GM12878 (cell line): ENCODE data around the gene NUDT22. TPM values are rescaled to one million over a fixed set of nuclear protein-coding genes. Genes with fewer than 3 reads are reported as not detected.

Experiments used
- ATAC-seq: fragments of 200-7000 bp; cut with Tn5 transposase; 3 replicates; pipeline ENCODE4 v1.9.1; 2020; ENCODE audit warnings: mild to moderate bottlenecking, moderate library complexity
- BruUV-seq: library from RNA; stranded (reverse); fragments of 400-500 nt; replicated peaks from 2 replicates; lab custom pipeline; 2021; lab: Mats Ljungman, UMichigan
- CTCF ChIA-PET: fragments of 300-600 bp; sonication (Branson Sonifier 250); formaldehyde crosslinking; extraction: SDS; loops from one replicate; lab custom pipeline; 2021; ENCODE audit warnings: inconsistent platforms; lab: Yijun Ruan, JAX
- POLR2A ChIA-PET: fragments of 350-600 bp; formaldehyde crosslinking; extraction: SDS; loops from one replicate; lab custom pipeline; 2021; ENCODE audit warnings: inconsistent platforms; lab: Charles Lee
- RAD21 ChIA-PET: fragments of 300-600 bp; sonication (Branson Sonifier 250); formaldehyde crosslinking; loops from one replicate; lab custom pipeline; 2023; ENCODE audit warnings: antibody characterized with exemption; ENCODE audit not compliant: unreplicated experiment; lab: Charles Lee
- SMC1A ChIA-PET: fragments of 300-600 bp; sonication (Branson Sonifier 250); formaldehyde crosslinking; loops from one replicate; lab custom pipeline; 2023; ENCODE audit not compliant: unreplicated experiment, uncharacterized antibody; lab: Charles Lee
- DNase-seq: peaks from one replicate; pipeline ENCODE4 v3.0.0-alpha.2; 2011; ENCODE audit warnings: low read depth, low spot score
- FAIRE-seq: peaks from 3 replicates; lab custom pipeline; 2011; peaks lifted over from hg19 to GRCh38; lab: Jason Lieb, UNC
- H2AFZ ChIP-seq: 2 replicates; pipeline ENCODE4 v1.6.0; 2011; ENCODE audit warnings: low read depth, low read length, control low read depth; ENCODE audit not compliant: control insufficient read depth
- H3K27ac ChIP-seq: 2 replicates; pipeline ENCODE4 v1.5.1; 2011; ENCODE audit warnings: control low read depth; ENCODE audit not compliant: control insufficient read depth, insufficient read depth
- H3K27me3 ChIP-seq, 2 experiments: replicated peaks in 1 of 2; 2 replicates each; pipeline versions ENCODE4 v1.6.0 to v1.6.1; 2011; ENCODE audit warnings: low read length in 1 of 2; ENCODE audit not compliant: control insufficient read depth in 2 of 2, insufficient read depth in 2 of 2
- H3K36me3 ChIP-seq, 2 experiments: 2 replicates each; pipeline ENCODE4 v1.5.1; 2011; ENCODE audit warnings: low read length in 1 of 2; ENCODE audit not compliant: control insufficient read depth in 2 of 2, insufficient read depth in 2 of 2
- H3K4me1 ChIP-seq: 2 replicates; pipeline ENCODE4 v1.6.1; 2011; ENCODE audit warnings: mild to moderate bottlenecking, low read length, moderate library complexity, mixed read lengths; ENCODE audit not compliant: control insufficient read depth, insufficient read depth
- H3K4me2 ChIP-seq: 2 replicates; pipeline ENCODE4 v1.6.0; 2011; ENCODE audit warnings: control low read depth; ENCODE audit not compliant: control insufficient read depth, insufficient read depth
- H3K4me3 ChIP-seq: fragments of 200-600 bp; sonication (generic); 2 replicates; pipeline ENCODE4 v1.5.1; 2016
- H3K79me2 ChIP-seq: 2 replicates; pipeline ENCODE4 v1.6.0; 2011; ENCODE audit warnings: low read length; ENCODE audit not compliant: control insufficient read depth, insufficient read depth
- H3K9ac ChIP-seq: 2 replicates; pipeline ENCODE4 v1.8.0; 2011; ENCODE audit warnings: low read length, control low read depth, mixed read lengths; ENCODE audit not compliant: control insufficient read depth, insufficient read depth
- H3K9me3 ChIP-seq: replicated peaks from 3 replicates; pipeline ENCODE4 v1.5.1; 2011; ENCODE audit warnings: mild to moderate bottlenecking, low read length; ENCODE audit not compliant: control insufficient read depth, insufficient read depth
- H4K20me1 ChIP-seq: 2 replicates; pipeline ENCODE4 v1.6.0; 2011; ENCODE audit not compliant: control insufficient read depth, insufficient read depth
- BHLHE40 ChIP-seq, 2 experiments: fragments of 450-650 bp in 1 of 2; IDR thresholded peaks; 2 replicates each; pipeline ENCODE4 v1.6.1; 2011 to 2017; ENCODE audit warnings: low read depth in 2 of 2, borderline replicate concordance in 1 of 2, improper control_type of control experiment in 1 of 2, low read length in 1 of 2, mild to moderate bottlenecking in 1 of 2
- CEBPB ChIP-seq, 2 experiments: fragments of 150-350 bp in 1 of 2; IDR thresholded peaks; 2 replicates each; pipeline ENCODE4 v1.6.1; 2012 to 2014; ENCODE audit warnings: low read depth in 2 of 2, low read length in 2 of 2, borderline replicate concordance in 1 of 2, inconsistent platforms in 1 of 2
- CHD2 ChIP-seq: IDR thresholded peaks from 2 replicates; pipeline ENCODE4 v1.6.1; 2011; ENCODE audit warnings: low read depth, low read length, improper control_type of control experiment, borderline replicate concordance
- GABPA ChIP-seq: IDR thresholded peaks from 2 replicates; pipeline ENCODE4 v1.6.1; 2014; ENCODE audit warnings: antibody characterized with exemption, low read depth, mild to moderate bottlenecking, inconsistent platforms
- KAT2A ChIP-seq: conservative IDR thresholded peaks from 2 replicates; pipeline ENCODE4 v1.6.1; 2011; ENCODE audit warnings: low read depth, low read length; ENCODE audit not compliant: control insufficient read depth
- MYB ChIP-seq: fragments of 150-350 bp; IDR thresholded peaks from 2 replicates; pipeline ENCODE4 v1.6.1; 2014; ENCODE audit warnings: mild to moderate bottlenecking, low read depth, low read length, borderline replicate concordance
- NR2C1 ChIP-seq: fragments of 450-650 bp; IDR thresholded peaks from 2 replicates; pipeline ENCODE4 v1.6.1; 2017; ENCODE audit warnings: antibody characterized with exemption, mild to moderate bottlenecking, moderate library complexity
- PAX5 ChIP-seq: IDR thresholded peaks from 2 replicates; pipeline ENCODE4 v1.6.1; 2011; ENCODE audit warnings: low read depth, low read length, borderline replicate concordance
- RBBP5 ChIP-seq: fragments of 200-600 bp; sonication (generic); conservative IDR thresholded peaks from 2 replicates; pipeline ENCODE4 v1.6.1; 2016
- RFX5 ChIP-seq: IDR thresholded peaks from 2 replicates; pipeline ENCODE4 v1.6.1; 2011; ENCODE audit warnings: low read depth, low read length, improper control_type of control experiment
- SMC3 ChIP-seq: IDR thresholded peaks from 2 replicates; pipeline ENCODE4 v1.6.1; 2011; ENCODE audit warnings: low read length, improper control_type of control experiment, borderline replicate concordance
- TAF1 ChIP-seq: IDR thresholded peaks from 2 replicates; pipeline ENCODE4 v1.6.1; 2011; ENCODE audit warnings: mild to moderate bottlenecking, low read depth, low read length, borderline replicate concordance
- TCF7 ChIP-seq: IDR thresholded peaks from 2 replicates; pipeline ENCODE4 v1.6.1; 2014; ENCODE audit warnings: antibody characterized with exemption, borderline replicate concordance
- YY1 ChIP-seq: IDR thresholded peaks from 2 replicates; pipeline ENCODE4 v1.6.1; 2011; ENCODE audit warnings: low read depth, mild to moderate bottlenecking, low read length
- WGBS: methylation state at CpG from one replicate; pipeline ENCODE4 v1.1.6; 2016; ENCODE audit warnings: low lambda C conversion rate; ENCODE audit not compliant: insufficient replicate concordance, insufficient coverage; ENCODE audit errors: missing lambda C conversion rate; 5-methylcytosine and 5-hydroxymethylcytosine counted together
- in situ Hi-C: fragments of 300-500 bp; cut with MboI; formaldehyde crosslinking; loops from 9 replicates; pipeline ENCODE4 v1.14.3; 2018; ENCODE audit warnings: mixed read lengths
- intact Hi-C: fragments of 100-400 bp; cut with micrococcal nuclease; formaldehyde crosslinking; loops from one replicate; pipeline ENCODE4 v1.14.2; 2022; ENCODE audit not compliant: unreplicated experiment
- polyA plus RNA-seq, 11 experiments: library from polyadenylated mRNA; depleted of rRNA in 4 of 11; unstranded in 6 of 11; stranded (reverse) in 5 of 11; fragments of >200 nt; fragmentation: Nextera tagmentation in 4 of 11; fragmentation: Illumina TruSeq in 1 of 11; extraction: Ambion mirVana in 4 of 11; extraction: Trizol in 1 of 11; gene quantifications; 1 replicate in 1 of 11; 2 replicates in 10 of 11; pipeline versions ENCODE4 v1.2.1 to v1.2.3, GENCODE V29; 2011 to 2016; ENCODE audit warnings: inconsistent platforms in 2 of 11, missing spikeins in 2 of 11, low read depth in 1 of 11
- total RNA-seq, 4 experiments: library from RNA; depleted of rRNA in 3 of 4; stranded (reverse); fragments of >200 nt in 3 of 4; fragmentation: Illumina TruSeq in 1 of 4; extraction: Trizol in 1 of 4; gene quantifications; 2 replicates each; pipeline versions ENCODE4 v1.2.1 to v1.2.3, GENCODE V29; 2013 to 2021
- TF ChIP-seq, protein P1 (sequence below): IDR thresholded peaks from 2 replicates; pipeline ENCODE4 v1.6.1; 2012; ENCODE audit warnings: mild to moderate bottlenecking, low read depth, low read length
- TF ChIP-seq, protein P2 (sequence below): fragments of 450-650 bp; IDR thresholded peaks from 2 replicates; pipeline ENCODE4 v1.6.1; 2017; ENCODE audit warnings: mild to moderate bottlenecking, moderate library complexity

Gene NUDT22
- total and polyA plus RNA-seq, 10 of the 15 experiments (the other 5 are each of a cell fraction or from before 2014, with no cell fraction given) = 6.7 to 115 (median 64.7) TPM

DNA sequence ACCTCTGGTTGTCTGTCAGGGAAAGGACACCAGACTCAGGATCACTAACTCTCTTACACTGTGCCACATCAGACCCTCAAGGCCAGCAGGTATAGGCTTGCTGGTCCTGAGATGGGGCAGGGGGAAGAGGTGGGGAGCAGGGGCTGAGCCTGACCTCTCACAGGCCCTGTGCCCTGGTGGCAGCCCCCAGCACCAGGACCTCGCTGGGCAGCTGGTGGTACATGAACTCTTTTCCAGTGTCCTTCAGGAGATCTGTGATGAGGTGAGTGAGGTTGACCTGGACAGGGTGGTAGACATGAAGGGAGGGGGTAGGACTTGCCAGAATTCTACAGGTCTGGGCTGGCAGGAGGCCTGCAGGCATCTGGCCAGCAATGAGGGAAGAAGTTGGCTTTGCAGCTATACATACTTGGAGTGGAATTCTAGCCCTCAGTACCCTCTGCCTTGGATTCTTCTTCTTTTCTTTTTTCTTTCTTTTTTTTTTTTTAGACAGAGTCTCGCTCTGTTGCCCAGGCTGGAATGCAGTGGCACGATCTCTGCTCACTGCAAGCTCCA lies 1.4 kb downstream of the NUDT22 start:
- no peaks in the 10 kb centered on the region for H4K20me1 ChIP-seq
- H2AFZ ChIP-seq = no peak overlapping the region
- ChIA-PET RAD21 (interaction anchor here (1.5 to 3.3 kb wide), 4 partner anchors 11 to 23 kb away, joined by 3 to 34 read pairs (median 9); partner anchors contain the start of genes FERMT3 and FKBP2), POLR2A (interaction anchor here (1.1 to 9.7 kb wide), 11 partner anchors 10 to 90 kb away, joined by 3 to 85 read pairs (median 6); partner anchors contain the start of genes BAD, FERMT3, FKBP2 and PPP1R14B), SMC1A (interaction anchor here (1.1 to 5.4 kb wide), 4 partner anchors 9 to 21 kb away, joined by 3 to 56 read pairs (median 6); partner anchors contain the start of genes FERMT3 and FKBP2), CTCF (interaction anchor here (0.6 to 5.0 kb wide), 5 partner anchors 11 to 76 kb away, joined by 3 to 59 read pairs (median 4); partner anchors contain the start of gene FERMT3)
- H3K9me3 ChIP-seq = no peaks in the 10 kb centered on the region
- peak overlapping the region; percentile 98 for H3K9ac ChIP-seq
- peaks cover 9% of the 10 kb centered on the region in 2 experiments for H3K36me3 ChIP-seq
- FAIRE-seq (no peak), ATAC-seq (no peak), DNase-seq (no peak)
- H3K27ac ChIP-seq = peak overlapping the region; percentile 96
- intact Hi-C loops (no loop called here), in situ Hi-C loops (loop anchor here (25.0 kb wide), 1 partner anchor 1635 kb away; the partner anchor contains the start of genes CFL1, EFEMP2 and MUS81)
- peaks cover 27% of the 10 kb centered on the region for H3K4me1 ChIP-seq
- 50% methylated on average over 2 of the region's 3 CpGs for WGBS
- H3K27me3 ChIP-seq = no peaks in the 10 kb centered on the region
- no TSS peak for BruUV-seq
- peak overlapping the region; percentile 90 for H3K4me3 ChIP-seq
- H3K79me2 ChIP-seq = peaks cover 38% of the 10 kb centered on the region
- H3K4me2 ChIP-seq = peak overlapping the region; percentile 98
- no peak for TF ChIP-seq GABPA
- TF ChIP-seq, protein P1, sequence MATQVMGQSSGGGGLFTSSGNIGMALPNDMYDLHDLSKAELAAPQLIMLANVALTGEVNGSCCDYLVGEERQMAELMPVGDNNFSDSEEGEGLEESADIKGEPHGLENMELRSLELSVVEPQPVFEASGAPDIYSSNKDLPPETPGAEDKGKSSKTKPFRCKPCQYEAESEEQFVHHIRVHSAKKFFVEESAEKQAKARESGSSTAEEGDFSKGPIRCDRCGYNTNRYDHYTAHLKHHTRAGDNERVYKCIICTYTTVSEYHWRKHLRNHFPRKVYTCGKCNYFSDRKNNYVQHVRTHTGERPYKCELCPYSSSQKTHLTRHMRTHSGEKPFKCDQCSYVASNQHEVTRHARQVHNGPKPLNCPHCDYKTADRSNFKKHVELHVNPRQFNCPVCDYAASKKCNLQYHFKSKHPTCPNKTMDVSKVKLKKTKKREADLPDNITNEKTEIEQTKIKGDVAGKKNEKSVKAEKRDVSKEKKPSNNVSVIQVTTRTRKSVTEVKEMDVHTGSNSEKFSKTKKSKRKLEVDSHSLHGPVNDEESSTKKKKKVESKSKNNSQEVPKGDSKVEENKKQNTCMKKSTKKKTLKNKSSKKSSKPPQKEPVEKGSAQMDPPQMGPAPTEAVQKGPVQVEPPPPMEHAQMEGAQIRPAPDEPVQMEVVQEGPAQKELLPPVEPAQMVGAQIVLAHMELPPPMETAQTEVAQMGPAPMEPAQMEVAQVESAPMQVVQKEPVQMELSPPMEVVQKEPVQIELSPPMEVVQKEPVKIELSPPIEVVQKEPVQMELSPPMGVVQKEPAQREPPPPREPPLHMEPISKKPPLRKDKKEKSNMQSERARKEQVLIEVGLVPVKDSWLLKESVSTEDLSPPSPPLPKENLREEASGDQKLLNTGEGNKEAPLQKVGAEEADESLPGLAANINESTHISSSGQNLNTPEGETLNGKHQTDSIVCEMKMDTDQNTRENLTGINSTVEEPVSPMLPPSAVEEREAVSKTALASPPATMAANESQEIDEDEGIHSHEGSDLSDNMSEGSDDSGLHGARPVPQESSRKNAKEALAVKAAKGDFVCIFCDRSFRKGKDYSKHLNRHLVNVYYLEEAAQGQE = no peak
- TF ChIP-seq YY1 = no peak
- TF ChIP-seq RBBP5 = no peak
- no peak for TF ChIP-seq PAX5
- TF ChIP-seq TAF1 = no peak
- TF ChIP-seq NR2C1 = no peak
- no peak for TF ChIP-seq KAT2A
- no peak for TF ChIP-seq SMC3
- no peak for TF ChIP-seq TCF7
- TF ChIP-seq BHLHE40 (IDR thresholded peaks at IDR 0.05; ENCODE audit: borderline replicate concordance in 1 of 2, low read depth in 2 of 2, low read length in 1 of 2) = no peak
- TF ChIP-seq, protein P2, sequence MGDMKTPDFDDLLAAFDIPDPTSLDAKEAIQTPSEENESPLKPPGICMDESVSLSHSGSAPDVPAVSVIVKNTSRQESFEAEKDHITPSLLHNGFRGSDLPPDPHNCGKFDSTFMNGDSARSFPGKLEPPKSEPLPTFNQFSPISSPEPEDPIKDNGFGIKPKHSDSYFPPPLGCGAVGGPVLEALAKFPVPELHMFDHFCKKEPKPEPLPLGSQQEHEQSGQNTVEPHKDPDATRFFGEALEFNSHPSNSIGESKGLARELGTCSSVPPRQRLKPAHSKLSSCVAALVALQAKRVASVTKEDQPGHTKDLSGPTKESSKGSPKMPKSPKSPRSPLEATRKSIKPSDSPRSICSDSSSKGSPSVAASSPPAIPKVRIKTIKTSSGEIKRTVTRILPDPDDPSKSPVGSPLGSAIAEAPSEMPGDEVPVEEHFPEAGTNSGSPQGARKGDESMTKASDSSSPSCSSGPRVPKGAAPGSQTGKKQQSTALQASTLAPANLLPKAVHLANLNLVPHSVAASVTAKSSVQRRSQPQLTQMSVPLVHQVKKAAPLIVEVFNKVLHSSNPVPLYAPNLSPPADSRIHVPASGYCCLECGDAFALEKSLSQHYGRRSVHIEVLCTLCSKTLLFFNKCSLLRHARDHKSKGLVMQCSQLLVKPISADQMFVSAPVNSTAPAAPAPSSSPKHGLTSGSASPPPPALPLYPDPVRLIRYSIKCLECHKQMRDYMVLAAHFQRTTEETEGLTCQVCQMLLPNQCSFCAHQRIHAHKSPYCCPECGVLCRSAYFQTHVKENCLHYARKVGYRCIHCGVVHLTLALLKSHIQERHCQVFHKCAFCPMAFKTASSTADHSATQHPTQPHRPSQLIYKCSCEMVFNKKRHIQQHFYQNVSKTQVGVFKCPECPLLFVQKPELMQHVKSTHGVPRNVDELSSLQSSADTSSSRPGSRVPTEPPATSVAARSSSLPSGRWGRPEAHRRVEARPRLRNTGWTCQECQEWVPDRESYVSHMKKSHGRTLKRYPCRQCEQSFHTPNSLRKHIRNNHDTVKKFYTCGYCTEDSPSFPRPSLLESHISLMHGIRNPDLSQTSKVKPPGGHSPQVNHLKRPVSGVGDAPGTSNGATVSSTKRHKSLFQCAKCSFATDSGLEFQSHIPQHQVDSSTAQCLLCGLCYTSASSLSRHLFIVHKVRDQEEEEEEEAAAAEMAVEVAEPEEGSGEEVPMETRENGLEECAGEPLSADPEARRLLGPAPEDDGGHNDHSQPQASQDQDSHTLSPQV = no peak
- TF ChIP-seq MYB = no peak
- no peak for TF ChIP-seq CEBPB (IDR thresholded peaks at IDR 0.05; ENCODE audit: borderline replicate concordance in 1 of 2, low read depth in 2 of 2, low read length in 2 of 2)
- no peak for TF ChIP-seq CHD2
- no peak for TF ChIP-seq RFX5
